Thyroid gland (tissue), 4 donors: ENCODE measurements around the gene STK10.

ENCODE experiments used
- CTCF ChIP-seq, 6 experiments: fragments of 200-600 bp in 3 of 6; fragments of 450-650 bp in 3 of 6; sonication (generic) in 3 of 6; IDR thresholded peaks; one replicate each; pipeline ENCODE4 v1.5.1; 2016 to 2019; ENCODE audit warnings: antibody characterized with exemption in 6 of 6, mild to moderate bottlenecking in 2 of 6, inconsistent platforms in 1 of 6, moderate library complexity in 1 of 6
- POLR2A ChIP-seq, 2 donors: fragments of 450-650 bp; IDR thresholded peaks; one replicate each; pipeline ENCODE4 v1.6.1; 2017; ENCODE audit warnings: antibody characterized with exemption in 2 of 2, mild to moderate bottlenecking in 2 of 2, moderate library complexity in 1 of 2

- TF ChIP-seq CTCF (IDR thresholded peaks at IDR 0.05) (no peak), POLR2A (IDR thresholded peaks at IDR 0.05) (no peak)
Measured at GRCh38 chr5:172119921-172120688, 67.9 kb downstream of the STK10 start.
